GM18508 (cell line): ENCODE results near the gene LFNG.
"Not testable (repeated sequence)": the region's sequence is repeated elsewhere in the genome, so short reads cannot be mapped to it uniquely, and the experiment has no call there.

ENCODE experiments used
- ATAC-seq: cut with Tn5 transposase; IDR thresholded peaks from one replicate; pipeline ENCODE4 v1.9.1; 2021; ENCODE audit warnings: moderate number of reproducible peaks; ENCODE audit not compliant: insufficient read depth, unreplicated experiment

LFNG gene

GRCh38 chr7:2526659-2527504, 7.3 kb downstream of the LFNG start:
- no peak for ATAC-seq

GRCh38 chr7:2527505-2528467, 8.2 kb downstream of the LFNG start:
- no peak for ATAC-seq

- no peak for ATAC-seq
Measured at GRCh38 chr7:2528481-2529095, 9.0 kb downstream of the LFNG start.

- ATAC-seq, result no peak
Measured at GRCh38 chr7:2529161-2530070, 9.8 kb downstream of the LFNG start.

GRCh38 chr7:2530071-2530987, 10.8 kb downstream of the LFNG start:
- ATAC-seq, result no peak

- not testable (repeated sequence) for ATAC-seq
Measured at GRCh38 chr7:2530994-2531795, 11.6 kb downstream of the LFNG start.

GRCh38 chr7:2531796-2532110, 12.2 kb downstream of the LFNG start:
- ATAC-seq, result not testable (repeated sequence)

- not testable (repeated sequence) for ATAC-seq
Measured at GRCh38 chr7:2532199-2532772, 12.7 kb downstream of the LFNG start.

- not testable (repeated sequence) for ATAC-seq
Measured at GRCh38 chr7:2532816-2533215, 13.2 kb downstream of the LFNG start.

- not testable (repeated sequence) for ATAC-seq
Measured at GRCh38 chr7:2533566-2533965, 14.0 kb downstream of the LFNG start.

- not testable (repeated sequence) for ATAC-seq
Measured at GRCh38 chr7:2534214-2534613, 14.6 kb downstream of the LFNG start.

- ATAC-seq, result not testable (repeated sequence)
Measured at GRCh38 chr7:2535872-2536627, 16.5 kb downstream of the LFNG start.

GRCh38 chr7:2537981-2538851, 18.6 kb downstream of the LFNG start:
- ATAC-seq, result no peak

- ATAC-seq, result no peak
Measured at GRCh38 chr7:2539031-2539911, 19.7 kb downstream of the LFNG start.

GRCh38 chr7:2540133-2540532, 20.6 kb downstream of the LFNG start:
- no peak for ATAC-seq
